CD14-positive monocyte (primary cell): ENCODE measurements around the gene TPP2. TPM values are rescaled to one million over a fixed set of nuclear protein-coding genes. Genes with fewer than 3 reads are reported as not detected.

Experiments used
- DNase-seq, 3 donors: peaks; one replicate each; pipeline ENCODE4 v3.0.0-alpha.2; 2011 to 2022
- H2AFZ ChIP-seq: 2 replicates; pipeline ENCODE4 v1.6.0; 2012; ENCODE audit warnings: mild to moderate bottlenecking, low read depth, low read length, inconsistent platforms; ENCODE audit not compliant: insufficient read depth, poor library complexity, severe bottlenecking
- H3K27ac ChIP-seq, 2 donors: 1 replicate in 1 of 2; 2 replicates in 1 of 2; pipeline ENCODE4 v1.5.1; 2012 to 2013; ENCODE audit warnings: low read length in 2 of 2, control low read depth in 1 of 2, inconsistent platforms in 1 of 2, low read depth in 1 of 2, mild to moderate bottlenecking in 1 of 2
- H3K27me3 ChIP-seq, 2 donors: one replicate each; pipeline versions ENCODE4 v1.6.0 to v1.6.1; 2011 to 2013; ENCODE audit warnings: low read length in 2 of 2; ENCODE audit not compliant: control insufficient read depth in 2 of 2, insufficient read depth in 2 of 2
- H3K36me3 ChIP-seq, 2 donors: replicated peaks in 1 of 2; 1 replicate in 1 of 2; 2 replicates in 1 of 2; pipeline versions ENCODE4 v1.5.1 to v1.6.1; 2012 to 2013; ENCODE audit warnings: low read length in 2 of 2, control low read depth in 1 of 2, inconsistent platforms in 1 of 2, mild to moderate bottlenecking in 1 of 2; ENCODE audit not compliant: insufficient read depth in 2 of 2, control insufficient read depth in 1 of 2
- H3K4me1 ChIP-seq, 2 donors: 1 replicate in 1 of 2; 2 replicates in 1 of 2; pipeline versions ENCODE4 v1.5.1 to v1.6.1; 2012 to 2013; ENCODE audit warnings: low read length in 2 of 2, control low read depth in 1 of 2, inconsistent platforms in 1 of 2, mild to moderate bottlenecking in 1 of 2, moderate library complexity in 1 of 2; ENCODE audit not compliant: insufficient read depth in 2 of 2, control insufficient read depth in 1 of 2
- H3K4me2 ChIP-seq: replicated peaks from 2 replicates; pipeline ENCODE3; 2012; ENCODE audit warnings: low read length, moderate library complexity, mild to moderate bottlenecking; ENCODE audit not compliant: poor library complexity, severe bottlenecking; ENCODE audit errors: extremely low read depth
- H3K4me3 ChIP-seq, 3 experiments: fragments of 200-600 bp in 1 of 3; sonication (generic) in 1 of 3; replicated peaks in 1 of 3; 1 replicate in 2 of 3; 2 replicates in 1 of 3; pipeline ENCODE4 v1.5.1; 2011 to 2013; ENCODE audit warnings: low read length in 3 of 3, mild to moderate bottlenecking in 3 of 3, control low read depth in 2 of 3, low read depth in 2 of 3, inconsistent platforms in 1 of 3, moderate library complexity in 1 of 3
- H3K79me2 ChIP-seq: 2 replicates; pipeline ENCODE4 v1.6.0; 2012; ENCODE audit warnings: mild to moderate bottlenecking, control low read depth, inconsistent platforms, low read length, moderate library complexity; ENCODE audit not compliant: insufficient read depth
- H3K9ac ChIP-seq: 2 replicates; pipeline ENCODE4 v1.6.0; 2017; ENCODE audit warnings: low read length, mild to moderate bottlenecking; ENCODE audit not compliant: insufficient read depth, poor library complexity, severe bottlenecking
- H3K9me3 ChIP-seq, 2 donors: replicated peaks in 1 of 2; 1 replicate in 1 of 2; 2 replicates in 1 of 2; pipeline versions ENCODE4 v1.5.1 to v1.6.1; 2012 to 2013; ENCODE audit warnings: low read length in 2 of 2, control low read depth in 1 of 2; ENCODE audit not compliant: control insufficient read depth in 1 of 2, insufficient read depth in 1 of 2
- H4K20me1 ChIP-seq: 2 replicates; pipeline ENCODE4 v1.6.0; 2012; ENCODE audit warnings: mild to moderate bottlenecking, low read length, control low read depth, moderate library complexity; ENCODE audit not compliant: insufficient read depth
- H3K27ac Mint-ChIP-seq, 7 donors: one replicate each; pipeline ENCODE4 v1.8.0; 2020; ENCODE audit warnings: mild to moderate bottlenecking in 7 of 7, mixed read lengths in 7 of 7, moderate library complexity in 6 of 7, inconsistent platforms in 2 of 7
- H3K27me3 Mint-ChIP-seq, 3 donors: one replicate each; pipeline ENCODE4 v1.8.0; 2021 to 2022; ENCODE audit warnings: low read depth in 3 of 3, mild to moderate bottlenecking in 3 of 3, mixed read lengths in 3 of 3, moderate library complexity in 3 of 3, inconsistent platforms in 1 of 3
- H3K36me3 Mint-ChIP-seq, 2 donors: one replicate each; pipeline ENCODE4 v1.8.0; 2020; ENCODE audit warnings: mixed read lengths in 2 of 2, inconsistent platforms in 1 of 2, mild to moderate bottlenecking in 1 of 2
- H3K4me1 Mint-ChIP-seq: one replicate; pipeline ENCODE4 v1.8.0; 2020; ENCODE audit warnings: mild to moderate bottlenecking, mixed read lengths
- H3K4me3 Mint-ChIP-seq, 2 donors: one replicate each; pipeline ENCODE4 v1.8.0; 2020; ENCODE audit warnings: mild to moderate bottlenecking in 2 of 2, mixed read lengths in 2 of 2, moderate library complexity in 1 of 2
- H3K9me3 Mint-ChIP-seq, 7 donors: one replicate each; pipeline ENCODE4 v1.8.0; 2020 to 2022; ENCODE audit warnings: mixed read lengths in 7 of 7, mild to moderate bottlenecking in 6 of 7, moderate library complexity in 6 of 7, inconsistent platforms in 2 of 7
- WGBS: methylation state at CpG from one replicate; pipeline ENCODE4 v1.1.5; 2013; ENCODE audit warnings: missing lambda C conversion rate; ENCODE audit not compliant: insufficient coverage; 5-methylcytosine and 5-hydroxymethylcytosine counted together
- intact Hi-C, 2 donors: fragments of 100-400 bp; cut with micrococcal nuclease; formaldehyde crosslinking; loops; one replicate each; pipeline versions ENCODE4 v1.15.0 to v1.15.1; 2023
- polyA plus RNA-seq, 3 donors: library from polyadenylated mRNA; depleted of rRNA in 1 of 3; unstranded in 2 of 3; stranded (reverse) in 1 of 3; fragments of 300-500 nt in 2 of 3; fragments of >200 nt in 1 of 3; fragmentation: Illumina TruSeq in 2 of 3; gene quantifications; 1 replicate in 2 of 3; 2 replicates in 1 of 3; pipeline ENCODE4 v1.2.3, GENCODE V29; 2012 to 2021
- TF ChIP-seq, protein P1 (sequence below): fragments of 200-600 bp; IDR thresholded peaks from one replicate; pipeline ENCODE4 v1.8.0; 2022; ENCODE audit warnings: antibody characterized with exemption, mild to moderate bottlenecking

Gene TPP2
- polyA plus RNA-seq, 3 donors = 18.0 to 39.7 (median 26.0) TPM

DNA sequence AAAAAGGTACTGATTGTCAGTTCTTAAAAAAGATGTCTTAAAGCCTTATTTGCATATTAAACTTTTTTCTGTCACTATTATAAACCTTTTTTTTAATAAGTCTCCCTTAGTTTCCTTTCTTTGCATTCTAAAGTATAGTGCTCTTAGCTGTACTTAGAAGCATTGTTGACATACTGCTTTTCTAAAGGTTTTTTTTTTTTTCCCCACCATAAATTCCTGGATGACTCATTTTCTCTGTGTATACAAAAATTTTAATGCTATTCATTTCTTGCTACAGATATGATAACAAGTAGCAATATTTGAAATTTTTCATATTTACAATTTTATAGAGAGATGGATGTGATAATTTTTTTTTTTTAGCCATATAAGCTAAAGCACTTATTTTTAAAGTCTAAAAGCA, 54.6 kb downstream of the TPP2 start:
- no peaks in the 10 kb centered on the region for H3K4me1 Mint-ChIP-seq
- Histone ChIP-seq H3K4me3 (no peak overlapping the region), H3K79me2 (no peaks in the 10 kb centered on the region), H2AFZ (no peak overlapping the region), H3K36me3 (peaks cover 79 to 95% of the 10 kb centered on the region in 2 donors), H3K27ac (no peak overlapping the region), H3K4me2 (no peak overlapping the region), H3K9me3 (no peaks in the 10 kb centered on the region), H3K4me1 (no peaks in the 10 kb centered on the region), H3K9ac (no peak overlapping the region), H4K20me1 (no peaks in the 10 kb centered on the region), H3K27me3 (no peaks in the 10 kb centered on the region)
- TF ChIP-seq, protein P1, sequence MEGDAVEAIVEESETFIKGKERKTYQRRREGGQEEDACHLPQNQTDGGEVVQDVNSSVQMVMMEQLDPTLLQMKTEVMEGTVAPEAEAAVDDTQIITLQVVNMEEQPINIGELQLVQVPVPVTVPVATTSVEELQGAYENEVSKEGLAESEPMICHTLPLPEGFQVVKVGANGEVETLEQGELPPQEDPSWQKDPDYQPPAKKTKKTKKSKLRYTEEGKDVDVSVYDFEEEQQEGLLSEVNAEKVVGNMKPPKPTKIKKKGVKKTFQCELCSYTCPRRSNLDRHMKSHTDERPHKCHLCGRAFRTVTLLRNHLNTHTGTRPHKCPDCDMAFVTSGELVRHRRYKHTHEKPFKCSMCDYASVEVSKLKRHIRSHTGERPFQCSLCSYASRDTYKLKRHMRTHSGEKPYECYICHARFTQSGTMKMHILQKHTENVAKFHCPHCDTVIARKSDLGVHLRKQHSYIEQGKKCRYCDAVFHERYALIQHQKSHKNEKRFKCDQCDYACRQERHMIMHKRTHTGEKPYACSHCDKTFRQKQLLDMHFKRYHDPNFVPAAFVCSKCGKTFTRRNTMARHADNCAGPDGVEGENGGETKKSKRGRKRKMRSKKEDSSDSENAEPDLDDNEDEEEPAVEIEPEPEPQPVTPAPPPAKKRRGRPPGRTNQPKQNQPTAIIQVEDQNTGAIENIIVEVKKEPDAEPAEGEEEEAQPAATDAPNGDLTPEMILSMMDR = no peak
- no peak for DNase-seq
- no peak overlapping the region for H3K4me3 Mint-ChIP-seq
- no peaks in the 10 kb centered on the region for H3K27me3 Mint-ChIP-seq
- peaks cover 47 to 66% of the 10 kb centered on the region in 2 donors for H3K36me3 Mint-ChIP-seq
- peaks cover 0 to 2% (median 0%) of the 10 kb centered on the region in 7 donors for H3K9me3 Mint-ChIP-seq
- H3K27ac Mint-ChIP-seq = no peak overlapping the region
- intact Hi-C loops = no loop called here

DNA sequence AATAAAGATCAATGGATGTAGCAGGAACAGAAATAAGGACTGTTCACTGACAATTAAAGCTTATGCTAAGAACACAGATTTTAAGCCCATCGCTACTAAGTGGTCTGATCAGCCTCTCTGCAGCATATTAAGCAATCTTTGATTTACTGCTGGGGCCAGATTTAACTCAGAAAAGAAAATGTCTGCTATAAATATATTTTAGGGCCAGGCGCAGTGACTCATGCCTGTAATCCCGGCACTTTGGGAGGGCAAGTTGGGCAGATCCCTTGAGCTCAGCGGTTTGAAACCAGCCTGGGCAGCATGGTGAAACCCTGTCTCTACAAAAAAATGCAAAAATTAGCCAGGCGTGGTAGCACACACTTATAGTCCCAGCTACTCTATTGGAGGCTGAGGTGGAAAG, 55.1 kb downstream of the TPP2 start:
- no peak overlapping the region for H3K9ac ChIP-seq
- peaks cover 44 to 63% of the 10 kb centered on the region in 2 donors for H3K36me3 Mint-ChIP-seq
- H3K4me1 Mint-ChIP-seq = no peaks in the 10 kb centered on the region
- WGBS = 100% methylated on average over 4 of the region's 5 CpGs
- H3K27ac Mint-ChIP-seq = no peak overlapping the region
- peaks cover 0 to 2% (median 0%) of the 10 kb centered on the region in 7 donors for H3K9me3 Mint-ChIP-seq
- no peak for DNase-seq
- H3K9me3 ChIP-seq = no peaks in the 10 kb centered on the region
- H3K27me3 ChIP-seq = no peaks in the 10 kb centered on the region
- no peaks in the 10 kb centered on the region for H3K79me2 ChIP-seq
- H3K36me3 ChIP-seq = peaks cover 78 to 95% of the 10 kb centered on the region in 2 donors
- no peaks in the 10 kb centered on the region for H4K20me1 ChIP-seq
- H3K4me1 ChIP-seq = no peaks in the 10 kb centered on the region
- no peak overlapping the region for H2AFZ ChIP-seq
- H3K27me3 Mint-ChIP-seq = no peaks in the 10 kb centered on the region
- TF ChIP-seq, protein P1 = no peak
- no peak overlapping the region for H3K4me3 Mint-ChIP-seq
- intact Hi-C loops = no loop called here
- H3K4me3 ChIP-seq = no peak overlapping the region
- H3K27ac ChIP-seq = no peak overlapping the region
- no peak overlapping the region for H3K4me2 ChIP-seq
